ENCODE data around the gene KDM5C. TPM values are rescaled to one million over a fixed set of nuclear protein-coding genes. Genes with fewer than 3 reads are reported as not detected.

KDM5C gene
- total RNA-seq, 1 experiment from 2014 or later, result 98.7 TPM

GRCh38 chrX:53236025-53236679 lies 11.1 kb upstream of the KDM5C start:
- Histone ChIP-seq H3K23ac (ENCODE audit: insufficient read length, low read depth, low read length) (no peak overlapping the region), H4K5ac (ENCODE audit: insufficient read length, low read depth, low read length) (no peak overlapping the region), H2BK20ac (ENCODE audit: low read depth, low read length, poor library complexity, severe bottlenecking) (no peak overlapping the region), H2BK12ac (ENCODE audit: insufficient read length, low read depth, low read length) (no peak overlapping the region), H2BK15ac (ENCODE audit: low read depth, low read length) (no peak overlapping the region), H3K9ac (ENCODE audit: extremely low read depth, insufficient read length, low read length) (no peak overlapping the region), H4K20me1 (ENCODE audit: control insufficient read depth, insufficient read depth, insufficient read length) (no peaks in the 10 kb centered on the region), H2AFZ (ENCODE audit: low read length) (no peak overlapping the region), H3K4me2 (ENCODE audit: insufficient read depth, insufficient read length, low read length) (no peak overlapping the region), H2AK5ac (ENCODE audit: insufficient read length, low read length) (no peak overlapping the region), H2BK5ac (ENCODE audit: insufficient read length, low read length) (no peak overlapping the region), H3K27me3 (ENCODE audit: insufficient read depth, low read length) (no peaks in the 10 kb centered on the region), H3K27ac (ENCODE audit: insufficient read length, low read depth, low read length) (no peak overlapping the region), H4K91ac (ENCODE audit: insufficient read length, low read depth, low read length) (no peak overlapping the region), H4K8ac (replicated peaks; ENCODE audit: insufficient read length, low read depth, low read length) (no peak overlapping the region), H3K79me1 (ENCODE audit: insufficient read depth, low read depth, low read length, poor library complexity, severe bottlenecking) (no peaks in the 10 kb centered on the region), H3K18ac (ENCODE audit: insufficient read length, low read depth, low read length) (no peak overlapping the region), H3T11ph (ENCODE audit: low read length) (no peak overlapping the region), H3K9me3 (ENCODE audit: control insufficient read depth, low read depth, low read length) (peaks cover 41% of the 10 kb centered on the region), H3K56ac (ENCODE audit: insufficient read length, low read depth, low read length) (no peak overlapping the region), H3K14ac (ENCODE audit: insufficient read depth, low read length) (no peak overlapping the region), H2BK120ac (ENCODE audit: low read depth, low read length, poor library complexity, severe bottlenecking) (no peak overlapping the region), H3K23me2 (ENCODE audit: insufficient read length, low read depth, low read length, poor library complexity, severe bottlenecking) (no peaks in the 10 kb centered on the region), H3K79me2 (ENCODE audit: insufficient read depth, low read length) (no peaks in the 10 kb centered on the region), H3K4ac (ENCODE audit: low read depth, low read length) (no peak overlapping the region), H3K4me1 (ENCODE audit: insufficient read depth, low read length) (no peaks in the 10 kb centered on the region)
- Mint-ChIP-seq H3K27ac (no peak overlapping the region; a peak in 1 of 7 replicates), H3K27me3 (ENCODE audit: low read depth) (no peaks in the 10 kb centered on the region; the same call in 1 of the 2 replicates), H3K4me3 (no peak overlapping the region), H3K36me3 (ENCODE audit: insufficient read depth in 1 of 3, low read depth in 3 of 3) (peaks cover 4 to 37% (median 14%) of the 10 kb centered on the region in 3 experiments), H3K9me3 (peaks cover 54 to 70% of the 10 kb centered on the region in 2 experiments), H3K4me1 (no peaks in the 10 kb centered on the region)
- TF ChIP-seq, protein P1, sequence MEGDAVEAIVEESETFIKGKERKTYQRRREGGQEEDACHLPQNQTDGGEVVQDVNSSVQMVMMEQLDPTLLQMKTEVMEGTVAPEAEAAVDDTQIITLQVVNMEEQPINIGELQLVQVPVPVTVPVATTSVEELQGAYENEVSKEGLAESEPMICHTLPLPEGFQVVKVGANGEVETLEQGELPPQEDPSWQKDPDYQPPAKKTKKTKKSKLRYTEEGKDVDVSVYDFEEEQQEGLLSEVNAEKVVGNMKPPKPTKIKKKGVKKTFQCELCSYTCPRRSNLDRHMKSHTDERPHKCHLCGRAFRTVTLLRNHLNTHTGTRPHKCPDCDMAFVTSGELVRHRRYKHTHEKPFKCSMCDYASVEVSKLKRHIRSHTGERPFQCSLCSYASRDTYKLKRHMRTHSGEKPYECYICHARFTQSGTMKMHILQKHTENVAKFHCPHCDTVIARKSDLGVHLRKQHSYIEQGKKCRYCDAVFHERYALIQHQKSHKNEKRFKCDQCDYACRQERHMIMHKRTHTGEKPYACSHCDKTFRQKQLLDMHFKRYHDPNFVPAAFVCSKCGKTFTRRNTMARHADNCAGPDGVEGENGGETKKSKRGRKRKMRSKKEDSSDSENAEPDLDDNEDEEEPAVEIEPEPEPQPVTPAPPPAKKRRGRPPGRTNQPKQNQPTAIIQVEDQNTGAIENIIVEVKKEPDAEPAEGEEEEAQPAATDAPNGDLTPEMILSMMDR (conservative IDR thresholded peaks at IDR 0.05), result no peak
- DNase-seq, result no peak
- no CpG with 5 or more reads among the region's 20 CpGs for WGBS (ENCODE audit: extremely low coverage, insufficient read length, low lambda C conversion rate)
